Astrocyte (in vitro differentiated cells and primary cell): ENCODE data around the gene AP3B1.

Source experiments
- EZH2 ChIP-seq: IDR thresholded peaks from 2 replicates; pipeline ENCODE4 v1.6.1; 2012; ENCODE audit warnings: mild to moderate bottlenecking, low read length, inconsistent platforms; ENCODE audit not compliant: insufficient read depth
- TF ChIP-seq, protein P1 (sequence below): IDR thresholded peaks from 2 replicates; pipeline ENCODE4 v1.5.1; 2011; ENCODE audit warnings: low read depth, mild to moderate bottlenecking, inconsistent platforms, low read length, moderate library complexity; ENCODE audit not compliant: insufficient read depth

DNA sequence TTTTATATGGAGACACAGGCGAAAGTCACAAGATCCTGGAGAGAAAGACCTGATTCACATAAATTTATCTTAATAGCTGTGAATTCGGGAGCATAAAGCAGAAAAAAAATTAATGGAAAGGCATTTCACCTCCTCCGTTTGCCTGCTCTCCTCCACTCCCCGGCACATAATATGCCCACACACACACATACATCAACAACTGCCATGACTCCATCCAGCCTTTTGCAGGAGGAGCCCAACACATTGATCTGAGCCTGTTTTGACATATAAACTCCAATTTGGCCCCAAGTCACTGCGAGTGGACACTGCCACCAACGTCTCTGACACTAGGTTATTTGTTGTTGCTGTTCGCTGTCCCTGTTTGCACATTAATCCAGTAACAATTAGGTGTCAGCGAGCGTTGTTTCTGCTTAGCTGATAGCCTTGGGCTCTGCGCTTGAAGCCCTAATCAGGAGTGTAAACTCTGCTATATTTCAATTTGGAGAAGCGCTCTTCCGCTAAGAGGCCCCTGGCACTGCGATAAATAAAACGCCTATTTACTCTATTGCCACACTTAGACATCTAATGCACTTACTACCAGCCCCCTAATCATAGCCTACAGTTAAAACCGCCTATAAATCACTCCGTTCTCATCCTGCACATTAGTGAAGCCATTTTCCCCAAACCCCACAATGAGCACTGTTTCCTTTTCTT is 322.6 kb downstream of the AP3B1 start:
- TF ChIP-seq, protein P1, sequence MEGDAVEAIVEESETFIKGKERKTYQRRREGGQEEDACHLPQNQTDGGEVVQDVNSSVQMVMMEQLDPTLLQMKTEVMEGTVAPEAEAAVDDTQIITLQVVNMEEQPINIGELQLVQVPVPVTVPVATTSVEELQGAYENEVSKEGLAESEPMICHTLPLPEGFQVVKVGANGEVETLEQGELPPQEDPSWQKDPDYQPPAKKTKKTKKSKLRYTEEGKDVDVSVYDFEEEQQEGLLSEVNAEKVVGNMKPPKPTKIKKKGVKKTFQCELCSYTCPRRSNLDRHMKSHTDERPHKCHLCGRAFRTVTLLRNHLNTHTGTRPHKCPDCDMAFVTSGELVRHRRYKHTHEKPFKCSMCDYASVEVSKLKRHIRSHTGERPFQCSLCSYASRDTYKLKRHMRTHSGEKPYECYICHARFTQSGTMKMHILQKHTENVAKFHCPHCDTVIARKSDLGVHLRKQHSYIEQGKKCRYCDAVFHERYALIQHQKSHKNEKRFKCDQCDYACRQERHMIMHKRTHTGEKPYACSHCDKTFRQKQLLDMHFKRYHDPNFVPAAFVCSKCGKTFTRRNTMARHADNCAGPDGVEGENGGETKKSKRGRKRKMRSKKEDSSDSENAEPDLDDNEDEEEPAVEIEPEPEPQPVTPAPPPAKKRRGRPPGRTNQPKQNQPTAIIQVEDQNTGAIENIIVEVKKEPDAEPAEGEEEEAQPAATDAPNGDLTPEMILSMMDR, result no peak
- no peak for TF ChIP-seq EZH2
